ENCODE data around the gene NR1D1. TPM values are rescaled to one million over a fixed set of nuclear protein-coding genes. Genes with fewer than 3 reads are reported as not detected.
A peak's percentile ranks its signal among the peaks of the same experiment; 100 is the strongest.

Gene NR1D1
- total RNA-seq, 1 donor from 2014 or later: 0.77 TPM

DNA sequence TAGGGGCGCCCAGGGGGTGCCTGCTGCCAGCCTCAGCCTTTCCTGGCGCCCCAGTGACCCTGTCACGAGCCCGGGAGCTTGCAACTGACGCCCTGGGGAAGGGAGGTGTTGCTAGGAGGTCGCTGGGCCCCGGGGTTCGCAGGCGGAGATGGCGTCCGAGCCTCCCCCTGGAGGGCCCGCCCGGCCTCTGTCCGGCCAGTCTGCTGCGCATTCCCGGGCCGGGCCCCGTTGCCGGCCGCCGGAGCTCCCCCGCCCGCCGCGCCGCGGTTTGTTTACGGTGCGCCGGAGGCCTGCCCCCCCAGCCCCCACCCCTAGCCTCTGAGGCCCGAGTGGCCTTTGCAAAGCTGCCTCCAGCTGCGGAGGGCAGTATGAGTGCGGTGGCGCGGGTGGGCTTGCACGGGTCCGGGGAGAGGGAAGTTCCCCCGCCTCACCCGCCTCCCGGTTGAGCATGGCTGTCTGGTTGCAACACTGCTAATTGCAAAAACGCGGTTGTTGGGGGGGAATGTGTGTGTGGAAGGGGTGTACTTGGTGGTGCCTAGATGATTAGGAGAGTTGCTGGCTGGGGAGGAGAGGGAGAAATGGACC is 37.1 kb downstream of the NR1D1 start:
- peak in 1 of 2 donors; percentile 39 for DNase-seq (ENCODE audit: low read depth in 2 of 2)

DNA sequence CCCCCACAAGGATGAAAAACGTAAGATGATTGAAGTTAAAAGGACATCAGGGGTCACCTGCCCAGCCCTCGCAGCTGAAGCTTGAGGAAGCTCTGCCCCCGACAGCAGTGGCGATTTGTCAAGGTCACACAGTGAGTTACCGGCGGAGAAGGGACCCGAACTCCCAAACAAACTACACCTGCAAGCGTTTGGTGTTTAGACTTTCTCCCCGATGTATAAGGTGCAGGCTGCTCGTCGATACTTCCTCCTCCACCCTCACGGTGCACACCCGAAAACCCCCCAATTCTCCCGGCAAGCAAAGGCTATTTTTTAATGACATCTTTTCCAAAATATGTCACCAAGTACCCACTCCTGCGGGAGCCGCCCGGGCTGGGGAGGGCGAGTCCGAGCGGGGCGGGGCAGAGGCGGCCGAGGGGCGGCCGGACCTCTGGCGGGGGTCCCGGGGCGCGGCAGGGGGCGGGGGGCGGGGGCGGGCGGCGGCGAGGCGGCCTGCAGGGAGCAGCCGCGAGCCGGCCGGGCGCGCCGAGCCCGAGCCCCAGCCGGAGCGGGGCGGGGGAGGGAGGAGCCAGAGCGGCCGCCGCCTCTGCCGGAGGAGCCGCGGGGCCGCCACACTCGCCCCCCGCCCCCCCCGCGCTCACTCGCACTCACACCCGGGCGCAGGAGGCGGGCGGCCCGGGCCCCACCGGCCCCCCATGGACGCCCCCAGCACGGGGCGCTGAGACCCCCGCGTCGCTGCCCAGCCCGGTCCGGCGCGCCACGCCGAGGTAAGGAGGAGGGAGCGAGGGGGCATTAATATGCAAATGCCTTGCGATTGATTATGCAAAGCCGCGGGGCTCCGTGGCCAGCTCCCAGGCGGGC is 37.8 kb downstream of the NR1D1 start, which contains the start of gene THRA:
THRA (plus strand) TSS at position 637 of the 858 bp plus-strand sequence. CDS start 11,524 bp downstream, outside the sequence.
- DNase-seq (ENCODE audit: low read depth in 2 of 2): peak in 1 of 2 donors; percentile 72

GRCh38 chr17:40061609-40062038 is 38.8 kb downstream of the NR1D1 start:
- DNase-seq (ENCODE audit: low read depth in 2 of 2): no peak

DNA sequence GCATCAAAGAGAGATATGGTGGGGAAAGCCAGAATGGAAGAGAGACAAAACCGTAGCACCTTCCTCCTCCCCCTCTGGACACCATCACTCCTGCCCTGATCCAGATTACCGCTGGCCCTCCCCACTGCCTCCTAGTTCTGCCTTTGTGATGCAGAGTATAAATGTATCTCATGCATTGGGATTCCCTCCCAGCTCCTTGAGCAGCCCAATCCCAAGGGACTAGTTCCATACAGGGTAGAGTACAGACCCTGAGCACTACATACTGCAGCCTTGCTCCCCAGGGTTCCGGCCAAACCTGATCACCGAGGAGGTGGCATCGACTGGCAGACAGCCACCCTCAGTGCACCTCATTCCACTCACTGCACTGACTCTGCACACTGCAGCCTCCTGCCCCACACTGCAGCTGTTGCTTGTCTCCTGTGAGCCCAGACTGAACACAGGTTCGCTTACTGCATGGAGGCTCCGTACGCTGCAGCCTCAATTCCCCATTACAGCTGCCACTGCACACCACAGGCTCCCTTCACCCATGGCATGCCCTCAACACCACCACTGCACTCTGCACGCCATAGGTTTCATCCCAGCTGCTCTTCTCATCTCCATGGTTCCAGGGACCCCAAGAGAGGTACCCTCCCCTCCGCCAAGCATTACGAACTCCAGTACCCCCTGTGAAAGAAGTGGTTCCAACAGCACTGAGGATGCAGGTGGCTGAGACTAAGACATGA is 39.3 kb downstream of the NR1D1 start:
- no peak for DNase-seq (ENCODE audit: low read depth in 2 of 2)

DNA sequence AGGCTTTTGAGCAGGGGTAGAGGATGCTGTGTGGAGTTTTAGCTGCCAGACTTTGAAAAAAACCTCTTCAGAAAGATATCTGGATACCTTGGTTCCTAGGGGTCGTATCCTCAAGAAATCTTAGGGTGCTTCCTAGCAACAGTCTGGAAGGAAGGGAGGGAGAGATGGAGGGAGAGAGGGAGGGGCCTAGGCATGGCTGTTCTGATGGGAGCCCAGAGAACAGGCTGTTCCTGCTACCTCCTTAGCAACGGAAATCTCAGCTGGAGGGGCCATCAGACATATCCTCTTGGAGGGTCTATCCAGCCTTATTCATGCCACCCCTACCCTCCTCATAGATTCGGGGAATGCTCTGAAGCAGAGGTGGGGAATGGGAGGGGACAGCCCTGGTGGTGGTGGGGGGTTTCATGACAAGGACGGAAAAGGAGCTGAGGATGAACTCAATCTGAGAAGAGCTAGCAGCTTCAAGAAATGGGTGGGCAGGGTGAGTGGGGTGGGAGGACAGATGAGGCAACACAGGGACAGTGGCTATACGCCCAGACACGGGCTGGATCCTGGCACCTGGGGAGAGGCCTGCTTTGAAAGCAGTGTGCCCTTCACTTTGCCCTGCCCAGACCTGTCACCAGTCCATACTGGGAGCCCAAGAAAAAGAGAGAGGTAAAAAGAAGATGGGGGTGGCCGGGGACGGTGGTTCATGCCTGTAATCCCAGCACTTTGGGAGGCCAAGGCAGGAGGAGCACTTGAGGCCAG is 40.5 kb downstream of the NR1D1 start:
- DNase-seq (ENCODE audit: low read depth in 2 of 2): no peak

- DNase-seq (ENCODE audit: low read depth in 2 of 2): no peak
These were observed 41.5 kb downstream of the NR1D1 start for GRCh38 chr17:40058865-40059264.

GRCh38 chr17:40058186-40058784 is 42.1 kb downstream of the NR1D1 start:
- DNase-seq (ENCODE audit: low read depth in 2 of 2): peak in 1 of 2 donors; percentile 28

- DNase-seq (ENCODE audit: low read depth in 2 of 2): no peak
These were observed 43.9 kb downstream of the NR1D1 start for GRCh38 chr17:40056379-40057015.

Other genes with a start within 250 kb of the NR1D1 start
- not detected in 2 replicates for gene IKZF3, start 236.3 kb downstream of the NR1D1 start, total RNA-seq
- not detected in 2 replicates for gene ZPBP2, start 232.4 kb downstream of the NR1D1 start, total RNA-seq
- 1.5 and 1.9 TPM in 2 replicates for gene GSDMB, start 182.0 kb downstream of the NR1D1 start, total RNA-seq
- gene ORMDL3, start 173.0 kb downstream of the NR1D1 start, total RNA-seq: 30.3 and 36.9 TPM in 2 replicates
- gene LRRC3C, start 172.9 kb downstream of the NR1D1 start, total RNA-seq: not detected in 2 replicates
- gene GSDMA, start 137.6 kb downstream of the NR1D1 start, total RNA-seq: not detected in 2 replicates
- gene PSMD3, start 119.8 kb downstream of the NR1D1 start, total RNA-seq: 95.8 and 100 TPM in 2 replicates
- 0.13 and 0.90 TPM in 2 replicates for gene CSF3, start 85.1 kb downstream of the NR1D1 start, total RNA-seq
- gene MED24, start 46.2 kb downstream of the NR1D1 start, total RNA-seq: 32.5 and 49.8 TPM in 2 replicates
- 11.9 and 19.7 TPM in 2 replicates for gene THRA, start 37.6 kb downstream of the NR1D1 start, total RNA-seq
- gene MSL1, start 21.4 kb upstream of the NR1D1 start, total RNA-seq: 29.0 and 32.0 TPM in 2 replicates
- 19.4 and 20.7 TPM in 2 replicates for gene CASC3, start 39.9 kb upstream of the NR1D1 start, total RNA-seq
- 0.39 and 0.89 TPM in 2 replicates for gene RAPGEFL1, start 76.9 kb upstream of the NR1D1 start, total RNA-seq
- 4.7 and 7.5 TPM in 2 replicates for gene WIPF2, start 118.7 kb upstream of the NR1D1 start, total RNA-seq
- gene CDC6, start 187.3 kb upstream of the NR1D1 start, total RNA-seq: 8.1 and 15.3 TPM in 2 replicates
- gene RARA, start 208.6 kb upstream of the NR1D1 start, total RNA-seq: 5.1 and 10.9 TPM in 2 replicates